Measurements from ENCODE around the gene TSPAN17. TPM values are rescaled to one million over a fixed set of nuclear protein-coding genes. Genes with fewer than 3 reads are reported as not detected.

TSPAN17 gene
- total RNA-seq, 1 experiment from 2014 or later = 48.0 TPM

- DNase-seq (ENCODE audit: low spot score) = no peak
Observed at GRCh38 chr5:176704355-176704754, 57.1 kb downstream of the TSPAN17 start.

DNA sequence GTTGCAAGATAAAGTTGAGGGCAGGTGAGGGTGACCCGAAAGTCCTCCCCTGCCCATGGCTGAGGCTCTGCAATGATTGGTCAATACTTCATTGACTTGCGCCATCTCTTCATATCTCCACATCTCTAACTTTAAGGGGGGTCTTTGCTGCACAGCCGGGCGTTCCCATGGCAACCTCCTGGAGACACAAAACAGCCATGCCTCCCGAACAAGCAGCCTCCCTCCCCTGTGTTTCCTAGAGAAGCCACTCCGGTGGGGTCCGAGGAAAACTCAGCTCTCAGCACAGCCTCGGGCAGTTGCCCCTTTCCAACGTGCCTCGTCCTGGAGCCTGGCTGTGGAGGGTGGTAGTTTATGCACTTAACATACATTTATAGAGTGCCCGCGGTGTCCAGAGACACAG, 57.5 kb downstream of the TSPAN17 start:
- no peak for DNase-seq (ENCODE audit: low spot score)

Other genes with a start within 250 kb of the TSPAN17 start
- gene CLTB, start 230.9 kb upstream of the TSPAN17 start, total RNA-seq (2014; rRNA removed; shearing (Covaris generic)) = 80.4 and 81.9 TPM in 2 replicates
- gene FAF2, start 199.1 kb upstream of the TSPAN17 start, total RNA-seq (2014; rRNA removed; shearing (Covaris generic)) = 59.3 and 64.6 TPM in 2 replicates
- 3.0 and 4.9 TPM in 2 replicates for gene RNF44, start 110.1 kb upstream of the TSPAN17 start, total RNA-seq (2014; rRNA removed; shearing (Covaris generic))
- not detected in 2 replicates for gene CDHR2, start 98.1 kb upstream of the TSPAN17 start, total RNA-seq (2014; rRNA removed; shearing (Covaris generic))
- 11.7 and 14.0 TPM in 2 replicates for gene GPRIN1, start 37.3 kb upstream of the TSPAN17 start, total RNA-seq (2014; rRNA removed; shearing (Covaris generic))
- gene SNCB, start 16.9 kb upstream of the TSPAN17 start, total RNA-seq (2014; rRNA removed; shearing (Covaris generic)) = 0.48 TPM in 1 of 2 replicates, not detected in the other
- not detected in 2 replicates for gene EIF4E1B, start 16.8 kb upstream of the TSPAN17 start, total RNA-seq (2014; rRNA removed; shearing (Covaris generic))
- gene UNC5A, start 163.1 kb downstream of the TSPAN17 start, total RNA-seq (2014; rRNA removed; shearing (Covaris generic)) = 0.56 and 1.6 TPM in 2 replicates